C4-2B (cell line): Measurements from ENCODE around the gene OGFOD1.

Source experiments
- ZFX ChIP-seq: fragments of 450-650 bp; IDR thresholded peaks from 2 replicates; pipeline ENCODE4 v1.6.1; 2017
- TF ChIP-seq, protein P1 (sequence below): fragments of 450-650 bp; conservative IDR thresholded peaks from 2 replicates; pipeline ENCODE4 v1.5.1; 2017; ENCODE audit warnings: mild to moderate bottlenecking

GRCh38 chr16:56420613-56421012 lies 30.7 kb upstream of the OGFOD1 start:
- TF ChIP-seq, protein P1, sequence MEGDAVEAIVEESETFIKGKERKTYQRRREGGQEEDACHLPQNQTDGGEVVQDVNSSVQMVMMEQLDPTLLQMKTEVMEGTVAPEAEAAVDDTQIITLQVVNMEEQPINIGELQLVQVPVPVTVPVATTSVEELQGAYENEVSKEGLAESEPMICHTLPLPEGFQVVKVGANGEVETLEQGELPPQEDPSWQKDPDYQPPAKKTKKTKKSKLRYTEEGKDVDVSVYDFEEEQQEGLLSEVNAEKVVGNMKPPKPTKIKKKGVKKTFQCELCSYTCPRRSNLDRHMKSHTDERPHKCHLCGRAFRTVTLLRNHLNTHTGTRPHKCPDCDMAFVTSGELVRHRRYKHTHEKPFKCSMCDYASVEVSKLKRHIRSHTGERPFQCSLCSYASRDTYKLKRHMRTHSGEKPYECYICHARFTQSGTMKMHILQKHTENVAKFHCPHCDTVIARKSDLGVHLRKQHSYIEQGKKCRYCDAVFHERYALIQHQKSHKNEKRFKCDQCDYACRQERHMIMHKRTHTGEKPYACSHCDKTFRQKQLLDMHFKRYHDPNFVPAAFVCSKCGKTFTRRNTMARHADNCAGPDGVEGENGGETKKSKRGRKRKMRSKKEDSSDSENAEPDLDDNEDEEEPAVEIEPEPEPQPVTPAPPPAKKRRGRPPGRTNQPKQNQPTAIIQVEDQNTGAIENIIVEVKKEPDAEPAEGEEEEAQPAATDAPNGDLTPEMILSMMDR = no peak
- TF ChIP-seq ZFX = no peak
